22Rv1 (cell line): ENCODE results near the gene FBXO44.

Experiments
- H3K27ac ChIP-seq: fragments of 450-650 bp; 2 replicates; pipeline ENCODE4 v1.5.1; 2017
- ZFX ChIP-seq: fragments of 450-650 bp; IDR thresholded peaks from 2 replicates; pipeline ENCODE4 v1.6.1; 2017; ENCODE audit warnings: antibody characterized with exemption, borderline replicate concordance
- TF ChIP-seq, protein P1 (sequence below): fragments of 450-650 bp; IDR thresholded peaks from 2 replicates; pipeline ENCODE4 v1.5.1; 2017; ENCODE audit warnings: mild to moderate bottlenecking

Gene FBXO44

DNA sequence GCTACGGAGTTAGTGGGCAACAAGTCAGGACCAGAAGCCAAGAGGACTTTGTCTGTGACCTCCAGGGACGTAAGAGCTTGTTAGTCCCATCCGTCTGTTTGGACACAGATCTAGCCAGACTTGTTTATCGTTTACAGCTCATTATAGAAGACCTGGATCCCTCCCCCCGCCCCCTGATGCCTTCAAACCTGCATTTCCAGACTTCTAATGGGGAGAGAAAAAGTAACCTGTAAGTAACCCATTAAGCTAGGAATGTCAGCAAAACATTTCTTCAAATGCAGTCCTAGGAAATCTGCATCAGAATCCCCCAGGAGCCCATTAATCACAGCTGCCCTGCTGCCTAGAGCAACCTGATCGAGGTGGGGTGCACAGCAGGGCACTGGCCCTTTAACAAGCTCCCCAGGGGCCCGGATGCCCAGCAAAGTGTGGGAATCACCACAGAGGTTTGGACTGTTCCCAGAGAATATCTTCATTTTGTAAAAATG, 27.7 kb downstream of the FBXO44 start:
- TF ChIP-seq, protein P1, sequence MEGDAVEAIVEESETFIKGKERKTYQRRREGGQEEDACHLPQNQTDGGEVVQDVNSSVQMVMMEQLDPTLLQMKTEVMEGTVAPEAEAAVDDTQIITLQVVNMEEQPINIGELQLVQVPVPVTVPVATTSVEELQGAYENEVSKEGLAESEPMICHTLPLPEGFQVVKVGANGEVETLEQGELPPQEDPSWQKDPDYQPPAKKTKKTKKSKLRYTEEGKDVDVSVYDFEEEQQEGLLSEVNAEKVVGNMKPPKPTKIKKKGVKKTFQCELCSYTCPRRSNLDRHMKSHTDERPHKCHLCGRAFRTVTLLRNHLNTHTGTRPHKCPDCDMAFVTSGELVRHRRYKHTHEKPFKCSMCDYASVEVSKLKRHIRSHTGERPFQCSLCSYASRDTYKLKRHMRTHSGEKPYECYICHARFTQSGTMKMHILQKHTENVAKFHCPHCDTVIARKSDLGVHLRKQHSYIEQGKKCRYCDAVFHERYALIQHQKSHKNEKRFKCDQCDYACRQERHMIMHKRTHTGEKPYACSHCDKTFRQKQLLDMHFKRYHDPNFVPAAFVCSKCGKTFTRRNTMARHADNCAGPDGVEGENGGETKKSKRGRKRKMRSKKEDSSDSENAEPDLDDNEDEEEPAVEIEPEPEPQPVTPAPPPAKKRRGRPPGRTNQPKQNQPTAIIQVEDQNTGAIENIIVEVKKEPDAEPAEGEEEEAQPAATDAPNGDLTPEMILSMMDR = no peak

GRCh38 chr1:11682799-11683198, 28.1 kb downstream of the FBXO44 start:
- H3K27ac ChIP-seq = no peak overlapping the region; the same call in 1 of the 2 replicates
- TF ChIP-seq, protein P1 = no peak
- TF ChIP-seq ZFX = no peak

More for the DNA sequence above, 27.7 kb downstream of the FBXO44 start:
- peak overlapping the region; percentile 80 for H3K27ac ChIP-seq

- no peak for TF ChIP-seq ZFX
- TF ChIP-seq, protein P1 = no peak
- H3K27ac ChIP-seq = no peak overlapping the region
Measured at GRCh38 chr1:11684070-11684469, 29.4 kb downstream of the FBXO44 start.

DNA sequence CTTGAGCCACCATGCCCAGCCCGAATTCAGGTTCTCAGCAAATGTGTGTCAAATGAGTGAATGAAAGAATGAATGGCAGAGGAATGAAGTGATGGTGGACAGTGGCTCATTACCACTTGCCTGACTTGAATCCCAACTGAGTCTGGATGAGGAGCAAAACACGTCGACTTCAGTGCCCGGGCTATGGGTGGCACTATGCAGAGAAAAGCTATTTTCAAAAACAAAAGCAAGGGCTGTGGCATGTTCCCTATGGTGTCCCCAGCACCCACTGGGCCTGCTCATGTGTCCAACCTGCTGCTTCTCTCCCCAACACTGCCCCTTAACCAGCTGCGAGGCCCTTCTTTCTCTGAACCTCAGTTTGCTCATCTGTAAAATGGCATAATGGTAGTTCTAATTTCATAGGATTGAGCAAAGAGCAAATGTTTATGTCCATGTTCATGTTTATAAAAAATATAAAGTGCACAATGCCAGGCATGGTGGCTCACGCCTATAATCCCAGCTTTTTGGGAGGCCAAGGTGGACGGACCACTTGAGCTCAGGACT, 30.6 kb downstream of the FBXO44 start:
- TF ChIP-seq, protein P1 = no peak; the same call in 1 of the 2 replicates
- TF ChIP-seq ZFX = no peak
- no peak overlapping the region for H3K27ac ChIP-seq

- H3K27ac ChIP-seq = no peak overlapping the region
- no peak for TF ChIP-seq ZFX
- TF ChIP-seq, protein P1 = no peak
Measured at GRCh38 chr1:11688506-11688905, 33.8 kb downstream of the FBXO44 start.

DNA sequence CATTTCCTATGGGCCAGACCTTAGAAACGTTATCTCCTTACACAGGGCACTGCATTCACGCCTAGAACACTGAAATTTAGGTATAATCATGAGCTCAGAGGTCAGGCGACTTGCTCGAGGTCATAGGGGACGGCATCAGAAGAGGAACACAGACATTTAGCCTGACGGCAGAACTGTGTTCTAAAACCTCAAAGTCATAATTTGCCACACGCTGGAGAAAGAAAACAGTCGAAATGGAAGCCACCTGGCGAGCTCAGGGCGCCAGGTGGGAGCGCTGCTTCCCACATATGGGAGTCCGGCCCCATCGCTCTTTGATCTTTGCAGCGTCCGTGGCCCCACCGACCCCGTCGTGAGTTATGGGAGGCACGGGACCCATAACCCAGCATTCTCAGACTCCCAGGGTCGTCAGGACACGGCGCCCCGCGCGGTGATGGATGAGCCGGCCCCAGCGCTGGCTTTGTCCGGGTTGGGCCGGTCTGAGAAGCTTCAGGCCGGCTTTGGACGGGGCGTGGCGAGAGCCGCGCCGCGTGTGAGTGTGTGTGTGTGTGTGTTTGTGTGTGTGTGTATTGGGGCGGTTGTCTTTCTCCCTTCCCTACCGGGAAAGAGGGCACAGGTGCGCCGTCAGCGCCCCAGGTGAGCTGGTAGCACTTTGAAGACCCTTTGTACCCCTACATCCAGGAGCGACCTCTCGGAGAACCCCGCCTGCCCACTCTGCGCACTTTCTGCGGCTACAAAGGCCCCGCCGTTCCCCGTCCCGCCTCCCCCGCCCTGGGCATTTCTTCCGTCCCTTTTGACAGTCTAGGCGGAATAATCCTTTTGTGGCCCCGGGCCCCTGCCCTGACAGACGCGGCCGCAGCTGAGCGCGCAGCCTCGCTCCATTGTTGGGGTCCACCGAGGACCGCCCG, 36.0 kb downstream of the FBXO44 start:
- peak overlapping the region; percentile 41 for H3K27ac ChIP-seq

More for the DNA sequence above, 36.0 kb downstream of the FBXO44 start:
- TF ChIP-seq, protein P1 = peak; percentile 32
- no peak for TF ChIP-seq ZFX
